ENCODE data around the gene CST9.

The CST9 gene

GRCh38 chr20:23614163-23614562 lies 8.4 kb upstream of the CST9 start:
- Histone ChIP-seq H2AFZ (ENCODE audit: low read length) (no peak overlapping the region), H3K4me3 (ENCODE audit: low read depth, low read length, poor library complexity, severe bottlenecking) (no peak overlapping the region), H3K9me2 (ENCODE audit: low read depth, low read length) (no peaks in the 10 kb centered on the region), H3K27ac (ENCODE audit: low read depth, low read length, poor library complexity, severe bottlenecking) (no peak overlapping the region), H3F3A (ENCODE audit: insufficient read depth, low read length) (no peaks in the 10 kb centered on the region), H3K9ac (ENCODE audit: low read length) (no peak overlapping the region), H3K36me3 (ENCODE audit: insufficient read depth, low read length) (no peaks in the 10 kb centered on the region), H3K4me1 (ENCODE audit: insufficient read depth, low read length, severe bottlenecking) (no peaks in the 10 kb centered on the region), H3K27me3 (ENCODE audit: insufficient read depth, low read length) (no peaks in the 10 kb centered on the region), H3K4me2 (ENCODE audit: low read length) (no peak overlapping the region), H3K9me3 (ENCODE audit: low read length) (no peaks in the 10 kb centered on the region), H3K79me2 (ENCODE audit: insufficient read depth, low read length) (no peaks in the 10 kb centered on the region), H4K20me1 (ENCODE audit: insufficient read depth, low read length) (no peaks in the 10 kb centered on the region)
- TF ChIP-seq CTCF (IDR thresholded peaks at IDR 0.05; ENCODE audit: low read length) (no peak), EZH2 (IDR thresholded peaks at IDR 0.05; ENCODE audit: borderline replicate concordance, low read length) (no peak)

DNA sequence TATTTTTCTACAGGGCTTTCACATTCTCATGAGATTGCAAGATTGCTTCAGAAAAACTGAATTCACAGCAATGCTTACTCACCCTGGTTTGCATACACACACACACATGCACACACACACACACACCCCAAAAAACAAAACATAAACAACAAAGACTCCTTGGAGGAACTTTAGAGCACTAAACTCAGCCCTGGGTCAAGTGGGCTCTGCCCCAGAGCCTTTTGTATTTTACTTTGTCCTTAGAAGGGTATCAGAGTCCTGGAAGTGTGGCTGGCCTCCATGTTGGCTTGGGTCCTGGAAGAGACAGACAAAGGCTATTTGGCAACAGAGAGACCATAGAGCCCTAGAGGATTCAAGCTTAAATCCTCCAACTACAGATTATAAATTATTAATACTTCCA lies 8.0 kb upstream of the CST9 start:
- no peaks in the 10 kb centered on the region for H3K79me2 ChIP-seq (ENCODE audit: insufficient read depth, low read length)
- H3K9me2 ChIP-seq (ENCODE audit: low read depth, low read length), result no peaks in the 10 kb centered on the region
- no peaks in the 10 kb centered on the region for H3K4me1 ChIP-seq (ENCODE audit: insufficient read depth, low read length, severe bottlenecking)
- H3K4me2 ChIP-seq (ENCODE audit: low read length), result no peak overlapping the region
- no peak overlapping the region for H2AFZ ChIP-seq (ENCODE audit: low read length)
- no peaks in the 10 kb centered on the region for H3K27me3 ChIP-seq (ENCODE audit: insufficient read depth, low read length)
- H4K20me1 ChIP-seq (ENCODE audit: insufficient read depth, low read length), result no peaks in the 10 kb centered on the region
- no peak overlapping the region for H3K9ac ChIP-seq (ENCODE audit: low read length)
- H3K27ac ChIP-seq (ENCODE audit: low read depth, low read length, poor library complexity, severe bottlenecking), result no peak overlapping the region
- H3F3A ChIP-seq (ENCODE audit: insufficient read depth, low read length), result no peaks in the 10 kb centered on the region
- no peak overlapping the region for H3K4me3 ChIP-seq (ENCODE audit: low read depth, low read length, poor library complexity, severe bottlenecking)
- no peaks in the 10 kb centered on the region for H3K9me3 ChIP-seq (ENCODE audit: low read length)
- H3K36me3 ChIP-seq (ENCODE audit: insufficient read depth, low read length), result no peaks in the 10 kb centered on the region
- TF ChIP-seq EZH2 (IDR thresholded peaks at IDR 0.05; ENCODE audit: borderline replicate concordance, low read length) (no peak), CTCF (IDR thresholded peaks at IDR 0.05; ENCODE audit: low read length) (no peak)

GRCh38 chr20:23612396-23612795 lies 6.7 kb upstream of the CST9 start:
- Histone ChIP-seq H3K36me3 (ENCODE audit: insufficient read depth, low read length) (no peaks in the 10 kb centered on the region), H4K20me1 (ENCODE audit: insufficient read depth, low read length) (no peaks in the 10 kb centered on the region), H3K9me2 (ENCODE audit: low read depth, low read length) (no peaks in the 10 kb centered on the region), H3K4me1 (ENCODE audit: insufficient read depth, low read length, severe bottlenecking) (no peaks in the 10 kb centered on the region), H3K9me3 (ENCODE audit: low read length) (no peaks in the 10 kb centered on the region), H3K27me3 (ENCODE audit: insufficient read depth, low read length) (no peaks in the 10 kb centered on the region; the same call in 1 of the 2 replicates), H3K27ac (ENCODE audit: low read depth, low read length, poor library complexity, severe bottlenecking) (no peak overlapping the region), H3F3A (ENCODE audit: insufficient read depth, low read length) (no peaks in the 10 kb centered on the region), H3K4me2 (ENCODE audit: low read length) (no peak overlapping the region), H3K4me3 (ENCODE audit: low read depth, low read length, poor library complexity, severe bottlenecking) (no peak overlapping the region), H2AFZ (ENCODE audit: low read length) (no peak overlapping the region), H3K79me2 (ENCODE audit: insufficient read depth, low read length) (no peaks in the 10 kb centered on the region), H3K9ac (ENCODE audit: low read length) (no peak overlapping the region)
- TF ChIP-seq EZH2 (IDR thresholded peaks at IDR 0.05; ENCODE audit: borderline replicate concordance, low read length), result no peak
- TF ChIP-seq CTCF (IDR thresholded peaks at IDR 0.05; ENCODE audit: low read length), result no peak

All from OCI-LY1 (cell line).